SK-N-MC (cell line): ENCODE results near the gene PTPRG.

Experiments
- EZH2 ChIP-seq: fragments of 200-600 bp; sonication (generic); IDR thresholded peaks from one replicate; pipeline ENCODE4 v1.6.1; 2017; ENCODE audit warnings: antibody characterized with exemption
- POLR2AphosphoS5 ChIP-seq: IDR thresholded peaks from 2 replicates; pipeline ENCODE4 v1.6.1; 2012; ENCODE audit warnings: mild to moderate bottlenecking, low read depth, low read length, borderline replicate concordance

DNA sequence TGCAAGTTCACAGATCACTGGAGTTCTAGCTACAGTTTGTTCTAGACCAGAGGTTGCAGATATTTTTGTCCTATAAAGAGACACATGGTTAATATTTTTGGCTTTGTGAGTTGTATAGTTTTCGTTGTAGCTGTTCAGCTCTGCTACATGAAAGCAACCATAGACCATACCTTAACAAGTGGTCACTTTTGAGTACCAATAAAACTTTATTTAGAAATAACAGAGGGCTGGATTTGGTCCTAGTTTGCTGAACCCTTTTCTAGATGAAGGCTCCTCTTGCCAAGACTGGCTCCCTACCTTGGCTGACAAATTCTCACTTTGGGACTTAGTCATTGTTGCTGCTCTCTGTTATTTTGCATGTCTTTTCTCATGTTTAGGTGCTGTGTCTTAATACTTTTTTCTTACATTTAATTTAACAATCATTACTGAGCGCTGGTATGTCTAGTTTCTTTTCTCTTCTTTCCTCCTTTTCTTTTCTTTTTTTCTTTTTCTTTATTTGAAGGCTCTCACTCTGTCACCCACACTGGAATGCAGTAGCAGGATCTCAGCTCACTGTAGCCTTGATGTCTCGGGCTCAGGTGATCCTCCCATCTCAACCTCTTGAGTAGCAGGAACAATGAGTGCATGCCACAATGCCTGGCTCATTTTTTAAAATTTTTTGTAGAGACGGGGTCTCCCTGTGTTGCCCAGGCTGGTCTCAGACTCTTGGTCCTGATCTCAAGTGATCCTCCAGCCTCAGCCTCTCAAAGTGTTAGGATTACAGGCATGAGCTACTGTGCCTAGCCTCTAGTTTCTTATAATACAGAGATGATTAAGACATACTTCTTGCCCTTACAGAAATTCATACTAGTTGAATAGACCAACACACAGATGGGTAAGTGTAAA lies 227.5 kb downstream of the PTPRG start:
- TF ChIP-seq POLR2AphosphoS5 (no peak), EZH2 (no peak)
